Subcutaneous abdominal adipose tissue (tissue), 5 donors: ENCODE data around the gene CHST2.
"Not testable (repeated sequence)": the region's sequence is repeated elsewhere in the genome, so short reads cannot be mapped to it uniquely, and the experiment has no call there.

ENCODE experiments used
- H3K27ac ChIP-seq: one replicate; pipeline ENCODE4 v1.7.0; 2013; ENCODE audit warnings: low read depth, mild to moderate bottlenecking, inconsistent platforms, low read length, moderate library complexity
- H3K27me3 ChIP-seq, 5 donors: one replicate each; pipeline ENCODE4 v1.7.0; 2013; ENCODE audit warnings: low read length in 5 of 5, inconsistent platforms in 1 of 5; ENCODE audit not compliant: control insufficient read depth in 5 of 5, insufficient read depth in 4 of 5
- H3K36me3 ChIP-seq, 5 donors: one replicate each; pipeline ENCODE4 v1.7.0; 2013; ENCODE audit warnings: low read length in 5 of 5; ENCODE audit not compliant: control insufficient read depth in 5 of 5, insufficient read depth in 5 of 5
- H3K4me1 ChIP-seq, 5 donors: one replicate each; pipeline ENCODE4 v1.7.0; 2013; ENCODE audit warnings: low read length in 5 of 5, mild to moderate bottlenecking in 3 of 5, moderate library complexity in 1 of 5; ENCODE audit not compliant: control insufficient read depth in 5 of 5, insufficient read depth in 5 of 5
- H3K4me3 ChIP-seq, 5 donors: one replicate each; pipeline ENCODE4 v1.7.0; 2013; ENCODE audit warnings: low read length in 5 of 5, low read depth in 1 of 5
- H3K9ac ChIP-seq, 5 donors: one replicate each; pipeline ENCODE4 v1.7.0; 2013; ENCODE audit warnings: low read length in 5 of 5, mild to moderate bottlenecking in 4 of 5, moderate library complexity in 3 of 5
- H3K9me3 ChIP-seq, 5 donors: one replicate each; pipeline ENCODE4 v1.7.0; 2013; ENCODE audit warnings: low read length in 5 of 5; ENCODE audit not compliant: control insufficient read depth in 5 of 5
- donor health status: healthy.
- donor health status: healthy.
- donor health status: healthy.
- donor health status: healthy.
- donor health status: healthy.

CHST2 gene

DNA sequence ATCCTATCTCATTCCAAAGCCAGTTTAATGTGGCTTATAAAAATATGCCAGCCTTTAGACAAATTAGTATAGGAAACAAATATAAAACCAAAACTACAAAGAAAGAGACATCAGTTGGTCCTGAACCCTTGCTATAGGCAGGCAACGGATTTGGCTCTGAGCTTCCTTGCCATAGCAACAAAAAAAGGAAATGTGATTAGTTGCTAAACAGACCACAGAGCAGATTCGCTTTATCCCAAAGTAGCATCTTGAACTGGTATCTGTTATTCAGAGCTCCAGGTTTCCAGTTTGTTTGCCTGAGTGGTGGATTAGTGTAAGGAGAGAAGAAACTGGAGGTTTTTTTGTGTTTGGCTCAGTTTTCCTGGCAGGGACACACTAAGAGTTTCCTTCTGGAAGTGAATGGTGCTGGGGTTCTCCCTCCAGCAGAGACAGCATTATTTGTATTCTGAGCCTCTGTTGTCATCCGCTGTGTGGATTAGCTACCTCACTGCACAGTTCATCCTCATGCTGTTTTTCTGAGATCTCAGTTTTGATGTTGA lies 44.1 kb downstream of the CHST2 start:
- Histone ChIP-seq H3K9me3 (no peaks in the 10 kb centered on the region), H3K36me3 (no peaks in the 10 kb centered on the region), H3K4me1 (peaks cover 1 to 21% (median 6%) of the 10 kb centered on the region in 5 donors), H3K9ac (no peak overlapping the region), H3K4me3 (no peak overlapping the region), H3K27ac (no peak overlapping the region), H3K27me3 (no peaks in the 10 kb centered on the region)

DNA sequence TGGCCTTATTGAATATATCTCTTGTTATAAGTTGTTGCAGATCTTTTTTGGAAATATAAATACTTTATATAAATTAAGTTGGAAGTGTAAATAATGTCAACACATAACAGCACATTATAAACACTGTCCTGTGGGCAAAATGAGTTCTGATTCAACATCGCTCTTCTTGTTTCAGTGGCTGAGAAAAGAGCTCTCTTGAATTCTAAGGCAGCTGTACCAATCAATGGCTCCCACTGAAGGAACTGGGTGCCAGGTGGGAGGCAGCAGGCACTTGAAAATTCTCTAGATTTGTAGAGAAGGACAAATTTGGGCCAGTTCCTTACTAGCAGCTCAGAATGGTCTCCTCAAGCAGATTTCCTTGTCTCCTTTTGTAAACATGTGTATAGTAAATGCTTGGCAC lies 45.6 kb downstream of the CHST2 start:
- Histone ChIP-seq H3K36me3 (no peaks in the 10 kb centered on the region), H3K27me3 (no peaks in the 10 kb centered on the region), H3K27ac (no peak overlapping the region), H3K4me1 (peaks cover 1 to 21% (median 6%) of the 10 kb centered on the region in 5 donors), H3K9me3 (no peaks in the 10 kb centered on the region), H3K4me3 (no peak overlapping the region), H3K9ac (no peak overlapping the region)

- H3K27me3 ChIP-seq, H3K4me3 ChIP-seq, H3K9ac ChIP-seq, H3K36me3 ChIP-seq, H3K9me3 ChIP-seq, H3K27ac ChIP-seq: not testable (repeated sequence)
- peaks cover 1 to 21% (median 6%) of the 10 kb centered on the region in 5 donors for H3K4me1 ChIP-seq
Measured at GRCh38 chr3:143165612-143166285, 46.2 kb downstream of the CHST2 start.

- no peaks in the 10 kb centered on the region for H3K9me3 ChIP-seq
- H3K36me3 ChIP-seq = no peaks in the 10 kb centered on the region
- H3K9ac ChIP-seq = no peak overlapping the region
- H3K27ac ChIP-seq = no peak overlapping the region
- H3K4me3 ChIP-seq = no peak overlapping the region
- no peaks in the 10 kb centered on the region for H3K27me3 ChIP-seq
- H3K4me1 ChIP-seq = peaks cover 1 to 21% (median 6%) of the 10 kb centered on the region in 5 donors
Measured at GRCh38 chr3:143166376-143166775, 46.8 kb downstream of the CHST2 start.

DNA sequence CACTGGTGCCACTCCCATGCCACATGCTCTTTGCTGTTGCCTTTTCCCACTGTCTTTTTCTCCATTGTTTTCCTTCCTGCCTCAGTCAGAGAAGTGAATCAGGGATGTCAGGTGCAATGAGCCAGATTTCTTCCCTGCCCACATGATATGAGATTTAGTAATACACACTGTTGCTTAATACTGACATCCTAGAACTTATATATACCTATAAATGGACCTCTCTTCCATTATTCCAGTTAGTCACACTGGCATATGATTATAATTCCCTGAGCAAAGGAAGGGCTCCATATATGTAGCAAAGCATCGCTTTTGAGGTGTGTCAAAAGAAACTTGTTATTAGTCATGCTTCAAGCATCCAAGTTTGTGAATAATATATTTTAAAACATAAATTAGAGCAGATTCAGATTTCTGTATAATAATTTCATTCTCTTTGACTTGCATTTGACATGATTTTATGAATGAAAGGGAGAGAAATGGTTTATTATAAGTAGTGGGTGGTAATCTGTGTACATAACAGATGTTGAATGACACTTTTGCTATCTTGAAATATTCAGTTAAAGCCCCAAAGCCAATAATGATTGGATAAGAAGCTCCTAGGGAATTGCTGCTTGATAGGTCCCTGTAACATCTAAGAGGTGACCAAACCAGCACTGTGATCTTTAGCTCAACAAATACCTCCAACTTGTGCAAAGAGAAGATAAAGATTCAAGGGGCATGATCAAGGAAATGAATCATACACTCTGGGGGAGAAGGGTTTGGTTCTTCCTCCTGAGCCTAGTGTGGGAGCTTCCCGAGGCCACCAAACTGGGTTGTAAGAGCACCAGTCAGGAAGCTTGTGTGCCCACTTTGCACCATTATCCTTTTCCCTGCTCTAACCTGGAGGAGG lies 48.6 kb downstream of the CHST2 start:
- Histone ChIP-seq H3K9me3 (peaks cover 0 to 4% (median 0%) of the 10 kb centered on the region in 5 donors), H3K4me1 (peaks cover 1 to 17% (median 3%) of the 10 kb centered on the region in 5 donors), H3K9ac (no peak overlapping the region), H3K4me3 (no peak overlapping the region), H3K27me3 (no peaks in the 10 kb centered on the region), H3K27ac (no peak overlapping the region), H3K36me3 (no peaks in the 10 kb centered on the region)

DNA sequence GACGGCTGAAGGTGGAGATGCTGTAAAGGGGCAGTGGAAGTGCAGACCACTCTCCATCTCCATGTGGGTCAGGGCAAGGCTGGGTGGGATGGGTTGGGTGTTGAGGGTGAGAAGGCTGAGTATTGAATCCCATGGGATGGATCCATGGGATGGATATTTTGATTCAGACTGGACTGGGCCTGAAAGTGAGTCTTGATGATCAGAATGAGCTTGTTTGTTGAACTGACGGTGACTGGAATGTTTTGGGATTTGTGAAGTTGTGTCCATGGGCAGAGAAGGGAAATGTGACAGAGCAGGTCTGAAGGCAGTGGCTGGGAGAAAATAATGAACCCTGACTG lies 49.3 kb downstream of the CHST2 start:
- H3K4me1 ChIP-seq = peaks cover 0 to 11% (median 2%) of the 10 kb centered on the region in 5 donors

DNA sequence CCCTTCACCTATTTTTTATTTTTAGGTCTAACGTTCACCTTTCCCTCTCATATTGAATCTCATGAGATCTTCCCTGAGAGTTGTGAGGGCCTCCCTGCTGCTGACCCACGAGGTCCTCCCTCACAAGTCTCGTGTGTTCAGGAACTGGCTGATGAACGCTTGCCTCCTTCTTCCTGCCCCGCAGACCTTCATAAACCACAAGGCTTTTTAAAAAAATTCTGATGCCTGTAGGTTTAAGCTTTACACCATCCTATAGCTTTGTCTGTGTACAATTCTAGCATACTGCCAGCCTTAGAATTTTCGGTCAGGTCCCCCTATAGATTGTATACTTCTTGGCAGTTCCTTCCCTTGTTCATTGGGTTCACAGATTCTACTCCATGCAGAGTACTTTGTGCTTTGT lies 50.5 kb downstream of the CHST2 start:
- no peaks in the 10 kb centered on the region for H3K27me3 ChIP-seq
- H3K4me3 ChIP-seq = no peak overlapping the region
- H3K4me1 ChIP-seq = peaks cover 0 to 7% (median 2%) of the 10 kb centered on the region in 5 donors
- H3K9ac ChIP-seq = no peak overlapping the region
- no peak overlapping the region for H3K27ac ChIP-seq
- peaks cover 0 to 6% (median 3%) of the 10 kb centered on the region in 5 donors for H3K9me3 ChIP-seq
- no peaks in the 10 kb centered on the region for H3K36me3 ChIP-seq

More for the DNA sequence above, 49.3 kb downstream of the CHST2 start:
- H3K9me3 ChIP-seq = peaks cover 0 to 6% (median 3%) of the 10 kb centered on the region in 5 donors
- H3K36me3 ChIP-seq = no peaks in the 10 kb centered on the region
- no peaks in the 10 kb centered on the region for H3K27me3 ChIP-seq
- no peak overlapping the region for H3K9ac ChIP-seq
- H3K4me3 ChIP-seq = no peak overlapping the region
- H3K27ac ChIP-seq = no peak overlapping the region

- H3K36me3 ChIP-seq = no peaks in the 10 kb centered on the region
- no peak overlapping the region for H3K4me3 ChIP-seq
- H3K4me1 ChIP-seq = peaks cover 0 to 3% (median 0%) of the 10 kb centered on the region in 5 donors
- peaks cover 0 to 6% (median 3%) of the 10 kb centered on the region in 5 donors for H3K9me3 ChIP-seq
- no peaks in the 10 kb centered on the region for H3K27me3 ChIP-seq
- no peak overlapping the region for H3K9ac ChIP-seq
- H3K27ac ChIP-seq = no peak overlapping the region
Measured at GRCh38 chr3:143170676-143171075, 51.1 kb downstream of the CHST2 start.

DNA sequence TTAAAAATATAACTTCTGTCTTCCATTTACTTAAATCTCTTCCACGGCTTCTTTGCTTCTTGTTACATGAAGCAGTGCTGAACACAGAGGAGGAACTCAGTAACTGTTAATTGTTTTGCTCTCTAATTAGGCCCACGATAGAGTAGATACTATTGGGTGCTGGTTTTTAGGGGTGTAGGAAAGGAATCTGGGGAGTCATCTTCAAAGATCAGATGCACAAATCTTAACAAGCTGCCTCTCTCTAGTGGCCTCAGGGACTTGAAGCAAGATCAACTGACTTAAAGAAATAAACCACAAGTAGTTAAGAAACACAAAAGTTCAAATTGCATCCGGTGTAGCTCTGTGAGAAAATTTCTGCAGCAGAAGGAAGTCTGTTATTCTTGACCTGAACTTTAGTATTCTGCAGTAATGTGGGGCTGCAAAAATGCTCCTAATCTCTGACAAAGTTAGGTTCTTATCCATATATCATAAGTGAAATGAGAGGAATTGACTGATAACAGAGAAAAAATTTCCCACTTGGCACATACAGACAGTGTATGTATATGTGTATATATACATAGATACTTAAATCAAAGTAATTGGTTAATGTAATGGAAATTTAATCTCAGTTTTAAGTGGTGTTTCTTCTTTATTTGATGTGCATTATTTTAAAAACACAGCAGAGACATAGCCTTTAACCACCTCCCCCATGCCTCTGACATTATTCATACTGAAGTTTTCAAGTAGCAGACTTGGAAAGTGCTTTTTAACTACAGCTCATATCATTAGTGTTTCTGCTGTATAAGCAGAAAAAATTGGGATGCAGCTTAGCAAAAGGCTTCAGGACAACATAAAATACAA lies 51.8 kb downstream of the CHST2 start:
- Histone ChIP-seq H3K4me1 (peaks cover 0 to 3% (median 0%) of the 10 kb centered on the region in 5 donors), H3K9ac (no peak overlapping the region), H3K27me3 (no peaks in the 10 kb centered on the region), H3K36me3 (no peaks in the 10 kb centered on the region), H3K9me3 (peaks cover 0 to 6% (median 3%) of the 10 kb centered on the region in 5 donors), H3K27ac (no peak overlapping the region), H3K4me3 (no peak overlapping the region)
